Breast epithelium (tissue), 4 donors: ENCODE results near the gene FGF9. TPM values are rescaled to one million over a fixed set of nuclear protein-coding genes. Genes with fewer than 3 reads are reported as not detected.

Experiments
- DNase-seq, 2 donors: peaks; one replicate each; pipeline ENCODE4 v3.0.0-alpha.2; 2019; ENCODE audit warnings: low spot score in 2 of 2
- H3K27ac ChIP-seq, 2 donors: fragments of 200-600 bp; sonication (generic) in 1 of 2; one replicate each; pipeline ENCODE4 v1.5.1; 2016 to 2019; ENCODE audit warnings: mild to moderate bottlenecking in 1 of 2
- H3K27me3 ChIP-seq, 2 donors: fragments of 200-600 bp; sonication (generic) in 1 of 2; one replicate each; pipeline versions ENCODE4 v1.5.1 to v1.6.0; 2017 to 2019; ENCODE audit warnings: control low read depth in 1 of 2, mild to moderate bottlenecking in 1 of 2
- H3K36me3 ChIP-seq: fragments of 200-600 bp; one replicate; pipeline ENCODE4 v1.5.1; 2019
- H3K4me1 ChIP-seq, 2 donors: fragments of 200-600 bp; sonication (generic); one replicate each; pipeline ENCODE4 v1.5.1; 2016 to 2019; ENCODE audit warnings: control low read depth in 1 of 2
- H3K4me3 ChIP-seq, 3 donors: fragments of 200-600 bp; sonication (generic); 1 replicate in 2 of 3; 2 replicates in 1 of 3; pipeline ENCODE4 v1.5.1; 2016 to 2019; ENCODE audit warnings: mild to moderate bottlenecking in 3 of 3, moderate library complexity in 2 of 3
- H3K9me3 ChIP-seq, 2 donors: fragments of 200-600 bp; sonication (generic) in 1 of 2; one replicate each; pipeline ENCODE4 v1.5.1; 2016 to 2019; ENCODE audit warnings: control low read depth in 1 of 2
- CTCF ChIP-seq, 3 donors: fragments of 450-650 bp; IDR thresholded peaks; one replicate each; pipeline ENCODE4 v1.5.1; 2016 to 2017; ENCODE audit warnings: antibody characterized with exemption in 3 of 3, mild to moderate bottlenecking in 3 of 3, moderate library complexity in 3 of 3
- POLR2A ChIP-seq: fragments of 450-650 bp; IDR thresholded peaks from one replicate; pipeline ENCODE4 v1.6.1; 2016; ENCODE audit warnings: antibody characterized with exemption, mild to moderate bottlenecking, moderate library complexity
- POLR2AphosphoS5 ChIP-seq, 3 donors: sonication (generic); formaldehyde crosslinking; IDR thresholded peaks; one replicate each; pipeline ENCODE4 v1.6.1; 2017; ENCODE audit warnings: antibody characterized with exemption in 3 of 3
- intact Hi-C: fragments of 100-400 bp; cut with DNase I; formaldehyde crosslinking; loops from one replicate; pipeline ENCODE4 v1.15.1; 2023; ENCODE audit warnings: low total_unique reads
- total RNA-seq, 3 donors: library from RNA; depleted of rRNA; stranded (reverse); fragments of >200 nt; gene quantifications; one replicate each; pipeline ENCODE4 v1.1.0, GENCODE V29; 2016

The FGF9 gene
- total RNA-seq, 3 donors from 2014 or later = 0.32 to 1.2 TPM; not detected in 1

- Histone ChIP-seq H3K36me3 (no peaks in the 10 kb centered on the region), H3K9me3 (no peaks in the 10 kb centered on the region), H3K4me3 (no peak overlapping the region), H3K27ac (no peak overlapping the region), H3K4me1 (no peaks in the 10 kb centered on the region), H3K27me3 (peaks cover 0 to 3% of the 10 kb centered on the region in 2 donors)
- DNase-seq = no peak
- intact Hi-C loops = no loop called here
- TF ChIP-seq POLR2A (no peak), POLR2AphosphoS5 (IDR thresholded peaks at IDR 0.05) (no peak), CTCF (IDR thresholded peaks at IDR 0.05) (no peak)
Observed at GRCh38 chr13:21683034-21683733, 12.3 kb downstream of the FGF9 start.

GRCh38 chr13:21684576-21684975 lies 13.7 kb downstream of the FGF9 start:
- intact Hi-C loops = no loop called here
- no peaks in the 10 kb centered on the region for H3K36me3 ChIP-seq
- H3K27me3 ChIP-seq = peaks cover 0 to 4% of the 10 kb centered on the region in 2 donors
- no peak for DNase-seq
- no peak for TF ChIP-seq CTCF (IDR thresholded peaks at IDR 0.05)
- TF ChIP-seq POLR2AphosphoS5 (IDR thresholded peaks at IDR 0.05) = no peak
- TF ChIP-seq POLR2A = no peak
- no peak overlapping the region for H3K4me3 ChIP-seq
- H3K9me3 ChIP-seq = no peaks in the 10 kb centered on the region
- no peaks in the 10 kb centered on the region for H3K4me1 ChIP-seq
- no peak overlapping the region for H3K27ac ChIP-seq

- no peak for TF ChIP-seq POLR2AphosphoS5 (IDR thresholded peaks at IDR 0.05)
- no peak for TF ChIP-seq POLR2A
- no peak for TF ChIP-seq CTCF (IDR thresholded peaks at IDR 0.05)
- Histone ChIP-seq H3K27me3 (peaks cover 0 to 9% of the 10 kb centered on the region in 2 donors), H3K27ac (no peak overlapping the region), H3K36me3 (no peaks in the 10 kb centered on the region), H3K4me1 (no peaks in the 10 kb centered on the region), H3K4me3 (no peak overlapping the region), H3K9me3 (no peaks in the 10 kb centered on the region)
- intact Hi-C loops = no loop called here
- no peak for DNase-seq
Observed at GRCh38 chr13:21685485-21686064, 14.7 kb downstream of the FGF9 start.

GRCh38 chr13:21686751-21687391 lies 16.0 kb downstream of the FGF9 start:
- Histone ChIP-seq H3K27ac (no peak overlapping the region), H3K9me3 (no peaks in the 10 kb centered on the region), H3K4me1 (no peaks in the 10 kb centered on the region), H3K4me3 (no peak overlapping the region), H3K36me3 (no peaks in the 10 kb centered on the region), H3K27me3 (peaks cover 0 to 9% of the 10 kb centered on the region in 2 donors)
- DNase-seq = no peak
- intact Hi-C loops = no loop called here
- TF ChIP-seq POLR2AphosphoS5 (IDR thresholded peaks at IDR 0.05) (no peak), CTCF (IDR thresholded peaks at IDR 0.05) (no peak), POLR2A (no peak)

- no peak for DNase-seq
- Histone ChIP-seq H3K36me3 (no peaks in the 10 kb centered on the region), H3K4me3 (no peak overlapping the region), H3K9me3 (no peaks in the 10 kb centered on the region), H3K27me3 (peaks cover 0 to 9% of the 10 kb centered on the region in 2 donors), H3K4me1 (no peaks in the 10 kb centered on the region), H3K27ac (no peak overlapping the region)
- TF ChIP-seq POLR2A = no peak
- no peak for TF ChIP-seq POLR2AphosphoS5 (IDR thresholded peaks at IDR 0.05)
- no peak for TF ChIP-seq CTCF (IDR thresholded peaks at IDR 0.05)
- intact Hi-C loops = no loop called here
Observed at GRCh38 chr13:21688056-21688455, 17.2 kb downstream of the FGF9 start.
